ENCODE measurements around the gene SCFD2. TPM values are rescaled to one million over a fixed set of nuclear protein-coding genes. Genes with fewer than 3 reads are reported as not detected.

Gene SCFD2
- total and polyA plus RNA-seq, 7 donors, result 3.7 to 16.6 (median 10.7) TPM

GRCh38 chr4:52977252-52977651 lies 388.6 kb downstream of the SCFD2 start:
- no peak overlapping the region for H3K4me3 ChIP-seq
- H3K36me3 ChIP-seq, result no peaks in the 10 kb centered on the region
- H3K27ac ChIP-seq, result no peak overlapping the region
- 92 to 96% methylated on average over 1 of the region's 1 CpG for WGBS, 2 donors
- DNase-seq, result no peak
- no peak for TF ChIP-seq CTCF (IDR thresholded peaks at IDR 0.05)
- H3K27me3 ChIP-seq, result no peaks in the 10 kb centered on the region
- peaks cover 0 to 9% (median 5%) of the 10 kb centered on the region in 4 donors for H3K4me1 ChIP-seq
- intact Hi-C loops (cut with DNase I), result no loop called here
- no peaks in the 10 kb centered on the region for H3K9me3 ChIP-seq

- intact Hi-C loops (cut with DNase I), result no loop called here
- WGBS, 2 donors, result 84 to 85% methylated on average over 4 of the region's 4 CpGs
- H3K9me3 ChIP-seq, result no peaks in the 10 kb centered on the region
- H3K4me3 ChIP-seq, result no peak overlapping the region
- H3K36me3 ChIP-seq, result no peaks in the 10 kb centered on the region
- H3K4me1 ChIP-seq, result peaks cover 0 to 9% (median 5%) of the 10 kb centered on the region in 4 donors
- no peak for DNase-seq
- no peak overlapping the region for H3K27ac ChIP-seq
- no peaks in the 10 kb centered on the region for H3K27me3 ChIP-seq
- TF ChIP-seq CTCF (IDR thresholded peaks at IDR 0.05), result no peak
- TF ChIP-seq POLR2AphosphoS5 (IDR thresholded peaks at IDR 0.05), result no peak
- TF ChIP-seq EP300 (IDR thresholded peaks at IDR 0.05), result no peak
- TF ChIP-seq POLR2A (IDR thresholded peaks at IDR 0.05), result no peak
These were observed 389.2 kb downstream of the SCFD2 start for GRCh38 chr4:52976523-52977230.

GRCh38 chr4:52968691-52969090 lies 397.2 kb downstream of the SCFD2 start:
- Histone ChIP-seq H3K27me3 (no peaks in the 10 kb centered on the region), H3K36me3 (no peaks in the 10 kb centered on the region), H3K4me3 (no peak overlapping the region), H3K4me1 (peaks cover 0 to 6% (median 5%) of the 10 kb centered on the region in 4 donors), H3K9me3 (no peaks in the 10 kb centered on the region), H3K27ac (no peak overlapping the region)
- DNase-seq, result no peak
- TF ChIP-seq EP300 (IDR thresholded peaks at IDR 0.05) (no peak), CTCF (IDR thresholded peaks at IDR 0.05) (no peak), POLR2A (IDR thresholded peaks at IDR 0.05) (no peak), POLR2AphosphoS5 (IDR thresholded peaks at IDR 0.05) (no peak)
- intact Hi-C loops (cut with DNase I), result no loop called here
- 94 to 98% methylated on average over 3 of the region's 3 CpGs for WGBS, 2 donors

- H3K9me3 ChIP-seq, result no peaks in the 10 kb centered on the region
- no peaks in the 10 kb centered on the region for H3K36me3 ChIP-seq
- DNase-seq, result no peak
- no peak overlapping the region for H3K4me3 ChIP-seq
- H3K27ac ChIP-seq, result no peak overlapping the region
- TF ChIP-seq POLR2AphosphoS5 (IDR thresholded peaks at IDR 0.05) (no peak), CTCF (IDR thresholded peaks at IDR 0.05) (no peak), POLR2A (IDR thresholded peaks at IDR 0.05) (no peak), EP300 (IDR thresholded peaks at IDR 0.05) (no peak)
- peaks cover 0 to 9% (median 9%) of the 10 kb centered on the region in 4 donors for H3K4me1 ChIP-seq
- WGBS, 2 donors, result 90 to 95% methylated on average over 5 of the region's 5 CpGs
- H3K27me3 ChIP-seq, result no peaks in the 10 kb centered on the region
- intact Hi-C loops (cut with DNase I), result no loop called here
These were observed 397.6 kb downstream of the SCFD2 start for GRCh38 chr4:52968241-52968640.

- Histone ChIP-seq H3K27ac (no peak overlapping the region), H3K4me1 (peaks cover 0 to 23% (median 9%) of the 10 kb centered on the region in 4 donors), H3K4me3 (no peak overlapping the region), H3K9me3 (no peaks in the 10 kb centered on the region), H3K36me3 (no peaks in the 10 kb centered on the region), H3K27me3 (no peaks in the 10 kb centered on the region)
- intact Hi-C loops (cut with DNase I), result no loop called here
- TF ChIP-seq CTCF (IDR thresholded peaks at IDR 0.05), result no peak
- no peak for DNase-seq
These were observed 399.1 kb downstream of the SCFD2 start for GRCh38 chr4:52966781-52967180.

All from sigmoid colon (tissue), 7 donors.